Measurements from ENCODE around the gene ZNF618. TPM values are rescaled to one million over a fixed set of nuclear protein-coding genes. Genes with fewer than 3 reads are reported as not detected.

The ZNF618 gene
- total RNA-seq, 4 donors from 2014 or later, result 0.68 to 2.1 (median 1.3) TPM

- DNase-seq, result no peak
- Histone ChIP-seq H3K36me3 (no peaks in the 10 kb centered on the region), H3K27me3 (no peaks in the 10 kb centered on the region), H3K27ac (no peak overlapping the region), H3K4me3 (no peak overlapping the region), H3K4me1 (peaks cover 0 to 13% (median 0%) of the 10 kb centered on the region in 3 donors), H3K9me3 (peaks cover 0 to 19% (median 9%) of the 10 kb centered on the region in 3 donors)
- WGBS, 2 donors, result 74 to 93% methylated on average over 1 of the region's 1 CpG
- intact Hi-C loops (cut with DNase I), result no loop called here
- TF ChIP-seq CTCF (IDR thresholded peaks at IDR 0.05) (no peak), POLR2A (IDR thresholded peaks at IDR 0.05) (no peak)
Observed at GRCh38 chr9:113926211-113926610, 50.1 kb downstream of the ZNF618 start.

- no peak for TF ChIP-seq POLR2A (IDR thresholded peaks at IDR 0.05)
- no peak for TF ChIP-seq CTCF (IDR thresholded peaks at IDR 0.05)
- Histone ChIP-seq H3K9me3 (peaks cover 0 to 19% (median 9%) of the 10 kb centered on the region in 3 donors), H3K27ac (no peak overlapping the region), H3K4me1 (peaks cover 0 to 13% (median 0%) of the 10 kb centered on the region in 3 donors), H3K4me3 (no peak overlapping the region), H3K27me3 (no peaks in the 10 kb centered on the region), H3K36me3 (no peaks in the 10 kb centered on the region)
- no peak for DNase-seq
- 35 to 50% methylated on average over 2 of the region's 2 CpGs for WGBS, 2 donors
- intact Hi-C loops (cut with DNase I), result no loop called here
Observed at GRCh38 chr9:113927277-113927676, 51.2 kb downstream of the ZNF618 start.

- intact Hi-C loops (cut with DNase I), result no loop called here
- H3K27ac ChIP-seq, result no peak overlapping the region
- 56 to 59% methylated on average over 3 of the region's 3 CpGs for WGBS, 2 donors
Observed at GRCh38 chr9:113928269-113928668, 52.2 kb downstream of the ZNF618 start.

GRCh38 chr9:113929634-113930389, 53.7 kb downstream of the ZNF618 start:
- no peak for DNase-seq
- H3K36me3 ChIP-seq, result no peaks in the 10 kb centered on the region
- H3K27me3 ChIP-seq, result no peaks in the 10 kb centered on the region
- no peak overlapping the region for H3K27ac ChIP-seq
- TF ChIP-seq CTCF (IDR thresholded peaks at IDR 0.05) (no peak), POLR2A (IDR thresholded peaks at IDR 0.05) (no peak)
- peaks cover 0 to 19% (median 9%) of the 10 kb centered on the region in 3 donors for H3K9me3 ChIP-seq
- intact Hi-C loops (cut with DNase I), result no loop called here
- WGBS, 2 donors, result 46 to 56% methylated on average over 6 of the region's 6 CpGs
- H3K4me1 ChIP-seq, result peaks cover 0 to 13% (median 0%) of the 10 kb centered on the region in 3 donors
- no peak overlapping the region for H3K4me3 ChIP-seq

More at GRCh38 chr9:113928269-113928668, 52.2 kb downstream of the ZNF618 start:
- no peak for TF ChIP-seq CTCF (IDR thresholded peaks at IDR 0.05)
- TF ChIP-seq POLR2A (IDR thresholded peaks at IDR 0.05), result no peak
- no peak for DNase-seq
- Histone ChIP-seq H3K4me1 (peaks cover 0 to 13% (median 0%) of the 10 kb centered on the region in 3 donors), H3K36me3 (no peaks in the 10 kb centered on the region), H3K4me3 (no peak overlapping the region), H3K27me3 (no peaks in the 10 kb centered on the region), H3K9me3 (peaks cover 0 to 19% (median 9%) of the 10 kb centered on the region in 3 donors)

GRCh38 chr9:113930390-113930783, 54.3 kb downstream of the ZNF618 start:
- peaks cover 0 to 13% (median 0%) of the 10 kb centered on the region in 3 donors for H3K4me1 ChIP-seq
- no peaks in the 10 kb centered on the region for H3K27me3 ChIP-seq
- no peaks in the 10 kb centered on the region for H3K36me3 ChIP-seq
- no peak overlapping the region for H3K4me3 ChIP-seq
- no peak for DNase-seq
- peaks cover 0 to 19% (median 9%) of the 10 kb centered on the region in 3 donors for H3K9me3 ChIP-seq
- no peak overlapping the region for H3K27ac ChIP-seq
- intact Hi-C loops (cut with DNase I), result no loop called here
- TF ChIP-seq CTCF (IDR thresholded peaks at IDR 0.05) (no peak), POLR2A (IDR thresholded peaks at IDR 0.05) (no peak)
- 84 to 88% methylated on average over 5 of the region's 5 CpGs for WGBS, 2 donors

All from esophagus squamous epithelium (tissue), 5 donors.